ENCODE results near the gene ABCG8. TPM values are rescaled to one million over a fixed set of nuclear protein-coding genes. Genes with fewer than 3 reads are reported as not detected.

Gene ABCG8
- total RNA-seq, 1 experiment from 2014 or later, result 0.04 TPM

DNA sequence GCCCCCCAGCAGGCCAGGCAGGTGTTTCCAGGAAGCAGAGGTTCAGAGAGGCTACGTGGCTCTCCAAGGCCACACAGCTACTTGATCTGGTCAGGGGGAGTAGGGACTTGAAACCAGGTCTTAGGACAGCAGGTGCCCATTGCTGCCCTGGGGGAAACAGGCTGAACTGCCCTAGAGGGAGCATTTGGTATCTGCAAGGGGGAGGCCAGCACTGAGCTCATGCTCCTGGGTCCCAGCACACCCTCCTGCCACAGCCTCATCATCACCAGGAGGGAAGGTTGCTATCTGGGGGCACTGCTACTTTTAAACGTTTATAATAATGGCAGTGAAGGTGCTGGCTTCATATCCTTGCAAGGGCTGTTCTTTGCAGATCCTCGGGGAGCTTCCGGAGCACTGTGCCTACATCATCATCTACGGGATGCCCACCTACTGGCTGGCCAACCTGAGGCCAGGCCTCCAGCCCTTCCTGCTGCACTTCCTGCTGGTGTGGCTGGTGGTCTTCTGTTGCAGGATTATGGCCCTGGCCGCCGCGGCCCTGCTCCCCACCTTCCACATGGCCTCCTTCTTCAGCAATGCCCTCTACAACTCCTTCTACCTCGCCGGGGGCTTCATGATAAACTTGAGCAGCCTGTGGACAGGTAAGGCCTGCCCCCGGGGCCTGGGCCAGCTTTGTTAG is 36.1 kb downstream of the ABCG8 start:
- Histone ChIP-seq H3K9me3 (replicated peaks) (no peaks in the 10 kb centered on the region), H3K36me3 (no peaks in the 10 kb centered on the region), H3K27me3 (no peaks in the 10 kb centered on the region), H3K4me3 (no peak overlapping the region), H3K4me1 (no peaks in the 10 kb centered on the region; the same call in 1 of the 2 replicates), H3K27ac (no peak overlapping the region)
- DNase-seq, result no peak

GRCh38 chr2:43877782-43878464 is 39.2 kb downstream of the ABCG8 start:
- Histone ChIP-seq H3K27ac (no peak overlapping the region), H3K36me3 (no peaks in the 10 kb centered on the region), H3K4me1 (no peaks in the 10 kb centered on the region; the same call in 1 of the 2 replicates), H3K4me3 (no peak overlapping the region), H3K9me3 (replicated peaks) (no peaks in the 10 kb centered on the region), H3K27me3 (no peaks in the 10 kb centered on the region)
- DNase-seq, result peak; percentile 68 to 87

GRCh38 chr2:43879261-43879660 is 40.5 kb downstream of the ABCG8 start:
- DNase-seq, result no peak
- Histone ChIP-seq H3K4me3 (no peak overlapping the region), H3K36me3 (no peaks in the 10 kb centered on the region), H3K4me1 (no peaks in the 10 kb centered on the region; the same call in 1 of the 2 replicates), H3K27ac (no peak overlapping the region), H3K9me3 (replicated peaks) (no peaks in the 10 kb centered on the region), H3K27me3 (no peaks in the 10 kb centered on the region)

DNA sequence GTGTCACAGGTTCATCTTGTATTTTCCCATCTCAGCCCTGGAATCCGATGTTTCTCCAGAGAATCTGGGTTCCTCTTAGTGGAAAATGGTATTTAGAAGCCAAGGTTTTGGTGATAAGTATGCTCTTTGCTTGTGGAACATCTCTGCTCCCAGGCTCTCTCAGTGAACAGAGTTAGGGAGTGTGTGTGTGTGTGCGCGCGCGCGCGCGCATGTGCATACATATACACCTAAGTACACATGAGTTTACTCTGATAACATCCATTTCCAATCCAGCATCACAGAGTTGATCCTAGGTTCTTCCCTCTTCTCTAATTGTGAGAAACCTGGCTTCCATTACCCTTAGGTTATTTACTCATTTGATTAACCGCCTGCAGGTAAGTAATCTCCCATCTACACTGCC is 41.7 kb downstream of the ABCG8 start:
- DNase-seq, result no peak
- H3K4me3 ChIP-seq, result no peak overlapping the region
- H3K27me3 ChIP-seq, result no peaks in the 10 kb centered on the region
- peaks cover 4% of the 10 kb centered on the region; the same call in 1 of the 2 replicates for H3K36me3 ChIP-seq
- H3K27ac ChIP-seq, result no peak overlapping the region
- no peaks in the 10 kb centered on the region; the same call in 1 of the 2 replicates for H3K4me1 ChIP-seq
- H3K9me3 ChIP-seq (replicated peaks), result no peaks in the 10 kb centered on the region

GRCh38 chr2:43880952-43881351 is 42.2 kb downstream of the ABCG8 start:
- no peak overlapping the region for H3K4me3 ChIP-seq
- H3K36me3 ChIP-seq, result peaks cover 8% of the 10 kb centered on the region
- no peaks in the 10 kb centered on the region for H3K9me3 ChIP-seq (replicated peaks)
- no peak overlapping the region for H3K27ac ChIP-seq
- DNase-seq, result no peak
- H3K27me3 ChIP-seq, result no peaks in the 10 kb centered on the region
- H3K4me1 ChIP-seq, result no peaks in the 10 kb centered on the region; the same call in 1 of the 2 replicates

- Histone ChIP-seq H3K4me1 (no peaks in the 10 kb centered on the region; the same call in 1 of the 2 replicates), H3K27me3 (no peaks in the 10 kb centered on the region), H3K4me3 (no peak overlapping the region), H3K27ac (no peak overlapping the region), H3K9me3 (replicated peaks) (no peaks in the 10 kb centered on the region), H3K36me3 (peaks cover 17% of the 10 kb centered on the region)
- DNase-seq, result no peak
These were observed 43.5 kb downstream of the ABCG8 start for GRCh38 chr2:43882312-43882711.

GRCh38 chr2:43884689-43885088 is 45.9 kb downstream of the ABCG8 start:
- Histone ChIP-seq H3K4me3 (no peak overlapping the region), H3K9me3 (replicated peaks) (no peaks in the 10 kb centered on the region), H3K27me3 (no peaks in the 10 kb centered on the region), H3K27ac (no peak overlapping the region), H3K4me1 (peaks cover 4% of the 10 kb centered on the region), H3K36me3 (peaks cover 39% of the 10 kb centered on the region)
- DNase-seq, result no peak

DNA sequence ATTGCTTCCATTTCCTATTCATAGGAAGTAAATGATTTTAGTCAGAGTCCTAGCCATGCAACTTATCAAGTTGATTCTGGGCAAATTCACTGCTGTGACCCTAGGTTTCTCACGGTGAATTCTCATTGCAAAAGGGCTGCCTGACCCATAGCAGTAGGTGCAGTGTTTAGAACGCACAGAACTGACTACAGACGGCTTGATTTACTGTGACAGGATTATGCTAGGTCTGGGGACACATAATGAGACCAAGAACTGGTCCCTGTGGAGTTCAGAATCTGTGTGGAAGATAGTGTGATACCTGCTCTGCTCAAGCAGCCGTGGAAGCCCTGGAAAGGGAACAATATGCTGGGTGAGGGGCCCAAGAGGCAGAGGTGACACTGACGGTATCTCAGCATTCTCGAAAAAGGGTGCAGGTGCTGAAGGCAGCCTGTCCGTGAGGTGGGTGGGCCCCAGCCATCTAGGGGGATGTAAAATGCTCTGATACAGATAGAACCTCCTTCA is 46.4 kb downstream of the ABCG8 start:
- Histone ChIP-seq H3K27me3 (no peaks in the 10 kb centered on the region), H3K9me3 (replicated peaks) (no peaks in the 10 kb centered on the region), H3K27ac (no peak overlapping the region), H3K4me1 (peaks cover 9% of the 10 kb centered on the region), H3K36me3 (peaks cover 44% of the 10 kb centered on the region), H3K4me3 (no peak overlapping the region)
- DNase-seq, result no peak

DNA sequence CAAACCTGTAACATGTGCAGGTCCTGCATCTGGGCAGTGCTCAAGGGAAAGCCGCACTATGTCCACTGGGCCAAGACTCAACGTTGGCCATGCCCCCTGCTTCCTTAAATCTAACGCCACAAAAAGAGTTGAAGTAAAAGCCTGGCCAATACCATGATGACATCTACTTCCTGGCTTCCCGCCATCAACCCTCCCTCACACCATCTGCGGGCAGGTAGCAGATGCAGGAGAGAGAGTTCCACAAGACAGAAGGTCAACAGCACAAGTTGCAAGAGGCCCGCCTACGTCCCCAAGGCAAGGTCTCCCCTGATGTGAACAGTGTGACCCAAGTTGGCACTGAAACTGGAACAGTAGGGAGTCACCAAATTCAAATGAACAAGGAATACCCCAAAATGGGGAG is 48.4 kb downstream of the ABCG8 start:
- peaks cover 63% of the 10 kb centered on the region for H3K36me3 ChIP-seq
- H3K9me3 ChIP-seq (replicated peaks), result no peaks in the 10 kb centered on the region
- H3K27ac ChIP-seq, result no peak overlapping the region
- no peak overlapping the region for H3K4me3 ChIP-seq
- H3K4me1 ChIP-seq, result peaks cover 21% of the 10 kb centered on the region
- H3K27me3 ChIP-seq, result no peaks in the 10 kb centered on the region
- DNase-seq, result no peak

DNA sequence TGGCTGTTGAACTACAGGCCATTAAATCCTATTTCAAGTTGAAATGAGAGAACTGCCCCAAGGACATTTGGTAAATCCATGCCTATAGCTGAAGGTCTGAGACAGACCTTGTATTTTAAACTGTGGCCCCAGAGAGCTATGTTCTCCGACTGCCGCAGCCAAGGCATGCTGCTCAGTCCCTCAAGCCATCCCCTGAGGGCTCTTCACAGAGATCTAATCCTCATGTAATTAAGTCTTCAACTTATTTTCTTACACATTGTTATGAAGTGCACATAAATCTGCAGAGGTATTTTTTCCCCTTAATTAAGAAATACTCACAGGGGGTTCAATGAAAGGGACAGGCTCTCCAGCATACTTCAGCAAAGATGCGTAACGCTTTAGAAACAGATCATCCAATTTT is 50.6 kb downstream of the ABCG8 start:
- Histone ChIP-seq H3K36me3 (peaks cover 85% of the 10 kb centered on the region), H3K27ac (peak overlapping the region; percentile 69), H3K4me1 (peaks cover 21% of the 10 kb centered on the region), H3K4me3 (no peak overlapping the region), H3K27me3 (no peaks in the 10 kb centered on the region), H3K9me3 (replicated peaks) (no peaks in the 10 kb centered on the region)
- peak in 1 of 2 experiments; percentile 62 for DNase-seq

- no peak overlapping the region for H3K4me3 ChIP-seq
- no peak for DNase-seq
- no peaks in the 10 kb centered on the region for H3K27me3 ChIP-seq
- H3K27ac ChIP-seq, result peak overlapping the region; percentile 69; the same call in 1 of the 2 replicates
- H3K36me3 ChIP-seq, result peaks cover 92% of the 10 kb centered on the region
- H3K4me1 ChIP-seq, result peaks cover 21% of the 10 kb centered on the region
- no peaks in the 10 kb centered on the region for H3K9me3 ChIP-seq (replicated peaks)
These were observed 52.1 kb downstream of the ABCG8 start for GRCh38 chr2:43890855-43891254.

- H3K4me3 ChIP-seq, result no peak overlapping the region
- peaks cover 93% of the 10 kb centered on the region for H3K36me3 ChIP-seq
- no peak for DNase-seq
- no peaks in the 10 kb centered on the region for H3K27me3 ChIP-seq
- no peaks in the 10 kb centered on the region for H3K9me3 ChIP-seq (replicated peaks)
- H3K27ac ChIP-seq, result no peak overlapping the region
- peaks cover 16% of the 10 kb centered on the region for H3K4me1 ChIP-seq
These were observed 56.0 kb downstream of the ABCG8 start for GRCh38 chr2:43894743-43895142.

GRCh38 chr2:43896906-43897305 is 58.1 kb downstream of the ABCG8 start:
- H3K4me3 ChIP-seq, result no peak overlapping the region
- no peaks in the 10 kb centered on the region for H3K4me1 ChIP-seq
- peaks cover 93% of the 10 kb centered on the region for H3K36me3 ChIP-seq
- H3K9me3 ChIP-seq (replicated peaks), result no peaks in the 10 kb centered on the region
- no peak for DNase-seq
- no peak overlapping the region for H3K27ac ChIP-seq
- H3K27me3 ChIP-seq, result no peaks in the 10 kb centered on the region

GRCh38 chr2:43897492-43897891 is 58.7 kb downstream of the ABCG8 start:
- H3K27ac ChIP-seq, result no peak overlapping the region
- H3K9me3 ChIP-seq (replicated peaks), result no peaks in the 10 kb centered on the region
- H3K4me3 ChIP-seq, result no peak overlapping the region
- no peaks in the 10 kb centered on the region for H3K4me1 ChIP-seq
- DNase-seq, result no peak
- peaks cover 93% of the 10 kb centered on the region for H3K36me3 ChIP-seq
- H3K27me3 ChIP-seq, result no peaks in the 10 kb centered on the region

DNA sequence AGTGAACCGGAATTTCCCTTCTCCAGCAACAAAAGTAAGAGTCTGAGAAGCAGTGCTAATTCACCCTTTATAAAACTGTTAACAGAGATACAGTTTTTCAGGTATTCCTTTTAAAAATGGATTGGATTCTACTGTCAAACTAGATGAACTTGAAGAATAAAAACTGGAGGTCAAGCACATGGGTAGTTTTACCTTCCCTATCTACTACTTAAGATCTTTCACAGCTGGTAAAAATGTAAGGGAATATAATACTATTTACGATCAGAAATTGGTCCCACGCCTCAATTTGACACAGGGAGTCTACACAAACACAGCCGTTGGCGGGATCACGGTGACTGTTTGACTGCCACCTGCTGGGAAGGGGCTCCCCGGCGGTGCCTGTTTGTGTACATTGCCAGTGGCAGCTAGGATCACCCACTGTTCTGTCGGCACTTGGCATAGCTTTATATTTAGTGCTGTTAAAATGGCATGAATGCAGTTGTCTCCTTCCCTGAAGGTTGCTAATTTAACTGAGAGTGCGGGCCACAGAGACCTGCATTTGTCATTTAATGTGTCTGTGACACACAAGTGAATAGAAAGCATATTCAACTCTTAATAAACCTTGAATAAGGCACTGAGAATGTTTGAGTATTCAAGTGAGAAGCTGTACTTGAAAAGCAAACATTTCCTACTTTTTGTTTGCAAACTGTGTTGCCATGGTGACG is 59.5 kb downstream of the ABCG8 start:
- DNase-seq, result no peak
- H3K27me3 ChIP-seq, result no peaks in the 10 kb centered on the region
- no peaks in the 10 kb centered on the region for H3K4me1 ChIP-seq
- H3K36me3 ChIP-seq, result peaks cover 93% of the 10 kb centered on the region
- no peak overlapping the region for H3K4me3 ChIP-seq
- no peak overlapping the region for H3K27ac ChIP-seq
- no peaks in the 10 kb centered on the region for H3K9me3 ChIP-seq (replicated peaks)
